NOMO-1 treated with DMSO at 0.1 percent for 48 hours (cell line): Measurements from ENCODE around the gene MAP3K14.

ENCODE experiments used
- DNase-seq: peaks from one replicate; lab custom pipeline; 2025; ENCODE audit not compliant: unreplicated experiment; lab: John Stamatoyannopoulos, UW

MAP3K14 gene

GRCh38 chr17:45238155-45238774 is 78.6 kb downstream of the MAP3K14 start:
- no peak for DNase-seq

- no peak for DNase-seq
Measured at GRCh38 chr17:45237686-45238085, 79.1 kb downstream of the MAP3K14 start.

- DNase-seq: no peak
Measured at GRCh38 chr17:45236282-45236606, 80.6 kb downstream of the MAP3K14 start.

GRCh38 chr17:45235416-45236281 is 81.2 kb downstream of the MAP3K14 start:
- peak; percentile 61 for DNase-seq

- DNase-seq: peak; percentile 28
Measured at GRCh38 chr17:45234641-45235415, 82.0 kb downstream of the MAP3K14 start.

GRCh38 chr17:45233423-45233924 is 83.3 kb downstream of the MAP3K14 start:
- no peak for DNase-seq

- DNase-seq: no peak
Measured at GRCh38 chr17:45232514-45233422, 84.1 kb downstream of the MAP3K14 start.

- DNase-seq: peak; percentile 25
Measured at GRCh38 chr17:45231481-45232116, 85.2 kb downstream of the MAP3K14 start.

GRCh38 chr17:45230787-45231480 is 85.9 kb downstream of the MAP3K14 start:
- DNase-seq: no peak

- no peak for DNase-seq
Measured at GRCh38 chr17:45230410-45230786, 86.4 kb downstream of the MAP3K14 start.

- no peak for DNase-seq
Measured at GRCh38 chr17:45229681-45230409, 87.0 kb downstream of the MAP3K14 start.

GRCh38 chr17:45228763-45229539 is 87.9 kb downstream of the MAP3K14 start:
- DNase-seq: peak; percentile 93

GRCh38 chr17:45227926-45228762 is 88.7 kb downstream of the MAP3K14 start:
- no peak for DNase-seq

- DNase-seq: peak; percentile 55
Measured at GRCh38 chr17:45227101-45227925, 89.5 kb downstream of the MAP3K14 start.

- DNase-seq: no peak
Measured at GRCh38 chr17:45226576-45226975, 90.2 kb downstream of the MAP3K14 start.

- DNase-seq: peak; percentile 96
Measured at GRCh38 chr17:45225964-45226530, 90.8 kb downstream of the MAP3K14 start.
